NCI-H345 (cell line): ENCODE measurements around the gene NUDT13.
"Not testable (repeated sequence)": the region's sequence is repeated elsewhere in the genome, so short reads cannot be mapped to it uniquely, and the experiment has no call there.

Source experiments
- DNase-seq: peaks from one replicate; lab custom pipeline; 2025; lab: John Stamatoyannopoulos, UW

NUDT13 gene

DNA sequence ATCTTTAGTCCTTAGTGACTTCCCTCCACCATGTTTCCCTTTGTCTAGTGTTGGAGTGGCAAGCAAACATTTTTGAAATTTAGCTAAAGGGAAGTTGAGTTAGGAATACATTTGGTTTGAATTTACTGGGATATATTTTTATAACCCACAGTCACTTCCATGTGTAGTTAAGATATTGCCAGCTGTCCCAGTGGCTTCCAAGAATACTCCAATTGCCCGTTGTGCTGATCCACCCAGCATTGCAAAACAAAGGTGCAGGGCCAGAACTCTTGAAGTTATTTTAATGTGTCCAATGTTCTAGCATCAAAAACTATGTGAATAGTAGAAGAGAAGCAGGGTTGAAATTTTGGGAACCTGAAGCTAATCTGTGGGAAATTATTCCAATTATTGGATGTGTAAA, 11.1 kb upstream of the NUDT13 start:
- no peak for DNase-seq

DNA sequence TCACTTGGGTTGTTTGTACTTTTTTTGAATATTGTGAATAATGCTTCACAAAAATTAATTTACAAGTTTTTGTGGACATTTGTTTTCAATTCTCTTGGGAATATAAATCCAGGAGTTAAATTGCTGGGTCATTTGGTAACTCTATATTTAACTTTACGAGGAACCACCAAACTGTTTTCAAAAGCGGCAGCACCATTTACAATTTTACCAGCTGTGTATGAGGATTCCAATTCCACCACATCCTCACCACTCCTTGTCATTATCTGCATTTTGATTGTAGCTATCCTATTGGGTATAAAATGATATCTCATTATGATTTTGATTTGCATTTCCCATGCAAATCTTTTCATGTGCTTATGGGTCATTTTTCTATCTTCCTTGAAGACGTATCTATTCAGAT, 4.0 kb upstream of the NUDT13 start:
- no peak for DNase-seq

DNA sequence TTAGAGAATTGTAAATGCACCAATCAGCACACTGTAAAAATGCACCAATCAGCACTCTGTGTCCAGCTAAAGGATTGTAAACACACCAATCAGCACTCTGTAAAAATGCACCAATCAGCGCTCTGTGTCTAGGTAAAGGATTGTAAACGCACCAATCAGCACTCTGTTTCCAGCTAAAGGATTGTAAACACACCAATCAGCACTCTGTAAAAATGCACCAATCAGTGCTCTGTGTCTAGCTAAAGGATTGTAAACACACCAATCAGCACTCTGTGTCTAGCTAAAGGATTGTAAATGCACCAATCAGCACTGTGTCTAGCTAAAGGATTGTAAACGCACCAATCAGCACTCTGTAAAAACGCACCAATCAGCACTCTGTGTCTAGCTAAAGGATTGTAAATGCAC, 1.0 kb upstream of the NUDT13 start:
- not testable (repeated sequence) for DNase-seq

DNA sequence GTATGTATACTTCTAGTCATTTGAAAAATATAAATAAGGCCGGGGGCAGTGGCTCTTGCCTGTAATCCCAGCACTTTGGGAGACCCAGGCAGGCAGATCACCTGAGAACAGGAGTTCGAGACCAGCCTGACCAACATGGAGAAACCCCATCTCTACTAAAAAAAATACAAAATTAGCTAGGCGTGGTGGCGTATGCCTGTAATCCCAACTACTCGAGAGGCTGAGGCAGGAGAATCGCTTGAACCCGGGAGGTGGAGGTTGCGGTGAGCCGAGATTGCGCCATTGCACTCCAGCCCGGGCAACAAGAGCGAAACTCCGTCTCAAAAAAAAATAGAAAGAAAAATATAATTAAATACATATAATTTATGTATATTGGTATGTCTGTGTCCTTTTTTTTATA, 1.8 kb downstream of the NUDT13 start:
- not testable (repeated sequence) for DNase-seq

DNA sequence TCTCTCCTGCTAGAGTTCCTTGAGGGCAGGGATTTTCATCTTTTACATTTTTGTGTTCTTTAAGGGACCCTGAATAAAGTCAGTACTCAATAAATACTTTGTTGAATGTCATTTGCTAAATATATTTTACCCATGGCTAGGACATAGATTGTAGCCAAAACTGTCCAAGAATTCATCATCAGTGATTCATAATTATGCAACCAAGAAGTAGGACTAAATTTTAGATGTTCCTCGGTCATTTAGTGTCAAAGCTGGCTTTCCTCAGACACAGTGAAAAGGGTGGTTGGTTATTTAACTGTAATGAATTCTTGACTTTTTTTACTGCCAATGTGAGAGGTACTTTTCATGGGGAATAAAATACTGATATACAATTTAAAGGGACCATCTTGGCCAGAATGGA, 3.3 kb downstream of the NUDT13 start:
- no peak for DNase-seq

- DNase-seq = no peak
These were observed 5.8 kb downstream of the NUDT13 start for GRCh38 chr10:73116017-73116416.

DNA sequence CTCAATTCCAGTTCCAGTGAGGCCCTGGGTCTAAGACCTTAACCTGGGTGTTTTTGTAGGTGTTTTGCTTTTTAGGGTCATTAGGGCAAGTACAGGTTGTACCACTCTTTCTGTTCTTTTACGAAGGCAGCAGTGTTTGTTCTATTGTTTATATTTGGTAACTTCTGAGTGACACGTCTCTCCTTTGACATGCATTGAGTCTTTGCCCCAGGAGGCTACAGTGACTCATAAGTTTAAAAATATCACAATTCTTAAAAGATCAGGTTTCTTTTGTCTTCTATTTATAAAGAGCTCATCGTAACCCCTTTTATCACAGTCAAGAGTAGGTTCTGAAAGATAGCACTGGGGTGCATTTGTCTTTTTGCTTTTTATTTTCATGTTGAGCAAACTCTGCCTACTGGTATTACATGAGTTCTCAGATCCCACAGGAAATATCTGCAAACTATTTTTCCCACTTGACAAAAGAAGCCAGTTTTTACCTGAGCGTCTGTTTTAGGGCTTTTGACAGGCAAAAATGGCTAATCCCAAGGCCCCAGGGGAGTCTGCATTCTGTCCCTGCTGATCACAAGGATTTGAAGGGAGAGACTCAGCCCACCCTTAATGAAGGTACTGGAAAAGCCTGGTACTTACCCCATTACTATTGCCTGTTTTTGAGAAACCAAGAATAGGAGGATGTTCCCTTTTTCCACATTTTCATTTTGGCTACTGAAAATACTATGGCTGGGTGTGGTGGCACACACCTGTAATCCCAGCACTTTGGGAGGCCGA, 7.9 kb downstream of the NUDT13 start:
- peak; percentile 2 for DNase-seq

GRCh38 chr10:73119457-73119856, 9.2 kb downstream of the NUDT13 start:
- no peak for DNase-seq

DNA sequence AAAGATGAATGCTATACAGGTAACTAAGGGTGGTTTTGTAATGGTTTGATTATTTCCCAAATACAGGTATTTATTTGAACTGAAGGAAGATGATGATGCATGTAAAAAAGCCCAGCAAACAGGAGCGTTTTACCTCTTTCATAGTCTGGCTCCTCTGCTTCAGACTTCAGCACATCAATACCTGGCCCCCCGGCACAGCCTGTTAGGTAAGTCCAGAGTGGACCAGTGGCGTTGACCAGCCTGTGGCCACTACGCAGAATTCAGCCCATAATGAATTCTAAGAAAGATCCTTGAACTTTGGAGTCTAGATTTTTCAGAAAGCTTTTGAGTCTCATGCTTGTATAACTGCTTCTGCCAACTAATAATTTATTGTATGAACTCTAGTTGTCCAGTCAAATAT, 9.7 kb downstream of the NUDT13 start:
- no peak for DNase-seq

GRCh38 chr10:73126343-73126742, 16.1 kb downstream of the NUDT13 start:
- DNase-seq = no peak

DNA sequence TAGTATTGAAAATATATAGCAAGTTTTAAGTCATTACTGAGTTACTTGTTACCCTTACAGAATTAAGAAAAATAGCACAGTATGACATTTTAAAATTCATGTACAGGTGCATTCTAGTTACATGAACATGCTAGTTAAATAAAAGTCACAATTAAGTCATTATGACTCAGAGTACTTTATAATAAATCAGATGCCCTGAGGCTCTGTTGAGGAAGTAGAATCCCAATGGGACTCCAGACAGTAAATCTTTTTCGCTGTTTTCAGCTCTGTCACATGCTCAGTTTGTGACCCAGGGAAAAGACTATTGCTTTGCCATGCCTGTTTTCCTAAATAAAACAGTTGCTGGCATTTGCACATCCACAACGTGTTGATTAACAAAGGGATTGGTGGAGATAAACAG, 21.0 kb downstream of the NUDT13 start:
- no peak for DNase-seq

DNA sequence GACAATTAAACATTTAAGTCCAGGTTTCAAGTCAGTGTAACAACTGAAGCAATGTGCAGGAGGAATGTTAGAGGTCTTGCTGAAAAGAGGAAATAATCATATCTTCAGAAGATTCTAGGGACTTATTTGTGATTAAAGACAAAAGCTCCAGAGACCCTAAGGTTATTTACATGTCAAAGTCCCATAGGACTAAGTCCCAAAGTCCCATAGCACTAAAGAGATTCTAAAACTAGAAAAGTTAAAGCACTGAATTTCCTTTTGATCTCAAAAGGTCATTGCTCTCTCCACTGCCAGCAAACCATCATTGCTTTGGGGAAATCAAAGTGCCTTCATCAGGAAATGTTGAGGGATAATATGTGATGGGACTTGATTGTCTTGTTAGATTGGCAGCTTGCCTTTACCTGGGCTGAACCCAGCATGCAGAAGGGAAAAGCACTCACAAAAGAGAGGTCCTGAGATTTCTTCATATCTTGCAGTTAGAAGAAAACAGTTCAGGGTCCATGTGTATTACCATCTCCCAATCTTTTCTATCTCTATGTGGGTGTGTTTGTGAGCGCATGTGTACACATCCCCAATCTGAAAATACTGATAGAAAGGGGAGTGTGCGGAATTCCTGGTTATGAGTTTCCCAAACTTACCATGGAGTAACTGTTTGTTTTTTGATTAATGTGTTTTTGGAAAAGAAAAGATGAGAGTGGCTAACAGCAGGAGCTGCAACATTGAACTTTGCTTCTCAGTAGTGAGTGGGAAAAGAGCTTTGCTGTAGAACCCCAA, 21.8 kb downstream of the NUDT13 start:
- DNase-seq = no peak

DNA sequence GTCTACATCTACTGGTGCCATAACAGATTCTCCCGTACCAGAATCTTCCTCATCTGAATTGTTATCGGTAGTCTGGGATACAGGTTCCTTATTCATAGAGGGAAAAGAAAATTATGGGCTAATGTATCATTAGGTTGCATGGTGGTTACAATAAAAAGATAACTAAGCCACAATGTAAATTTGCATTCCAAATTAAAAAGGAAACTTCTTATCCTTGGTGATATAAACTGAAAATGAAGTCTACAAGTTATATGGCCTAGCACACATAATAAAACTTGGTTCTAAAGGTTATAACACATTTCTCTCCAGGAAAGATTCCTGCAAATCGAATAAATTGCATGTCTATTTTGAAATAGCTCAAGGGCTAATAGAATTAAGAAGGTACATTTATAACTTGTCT, 24.5 kb downstream of the NUDT13 start:
- no peak for DNase-seq

DNA sequence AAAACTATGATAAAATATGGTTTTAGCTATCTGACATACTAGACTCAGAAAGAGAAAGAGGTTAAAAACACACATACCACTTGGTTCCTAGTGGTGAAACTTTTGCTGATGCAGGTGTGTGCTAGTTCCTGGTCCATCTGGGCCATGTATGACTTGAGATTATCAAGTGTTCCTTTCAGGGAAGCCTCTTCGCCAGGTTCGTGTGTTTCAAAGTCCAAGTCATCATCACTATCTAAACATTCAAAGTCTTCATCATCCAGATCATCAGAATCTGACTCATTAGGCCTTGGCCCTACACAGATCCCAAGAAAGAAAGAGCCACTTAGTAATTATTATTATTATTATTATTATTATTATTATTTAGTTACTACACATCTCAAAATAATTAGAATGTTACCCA, 26.4 kb downstream of the NUDT13 start:
- no peak for DNase-seq

GRCh38 chr10:73139251-73139650, 29.0 kb downstream of the NUDT13 start:
- DNase-seq = no peak

- no peak for DNase-seq
These were observed 31.3 kb downstream of the NUDT13 start for GRCh38 chr10:73141603-73142002.

DNA sequence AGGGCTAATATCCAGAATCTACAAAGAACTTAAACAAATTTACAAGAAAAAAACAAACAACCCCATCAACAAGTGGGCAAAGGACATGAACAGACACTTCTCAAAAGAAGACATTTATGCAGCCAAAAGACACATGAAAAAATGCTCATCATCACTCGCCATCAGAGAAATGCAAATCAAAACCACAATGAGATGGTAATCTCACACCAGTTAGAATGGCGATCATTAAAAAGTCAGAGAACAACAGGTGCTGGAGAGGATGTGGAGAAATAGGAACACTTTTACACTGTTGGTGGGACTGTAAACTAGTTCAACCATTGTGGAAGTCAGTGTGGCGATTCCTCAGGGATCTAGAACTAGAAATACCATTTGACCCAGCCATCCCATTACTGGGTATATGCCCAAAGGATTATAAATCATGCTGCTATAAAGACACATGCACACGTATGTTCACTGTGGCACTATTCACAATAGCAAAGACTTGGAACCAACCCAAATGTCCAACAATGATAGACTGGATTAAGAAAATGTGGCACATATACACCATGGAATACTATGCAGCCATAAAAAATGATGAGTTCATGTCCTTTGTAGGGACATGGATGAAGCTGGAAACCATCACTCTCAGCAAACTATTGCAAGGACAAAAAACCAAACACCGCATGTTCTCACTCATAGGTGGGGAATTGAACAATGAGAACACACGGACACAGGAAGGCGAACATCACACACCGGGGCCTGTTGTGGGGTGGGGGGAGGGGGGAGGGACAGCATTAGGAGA, 40.6 kb downstream of the NUDT13 start:
- DNase-seq = not testable (repeated sequence)

DNA sequence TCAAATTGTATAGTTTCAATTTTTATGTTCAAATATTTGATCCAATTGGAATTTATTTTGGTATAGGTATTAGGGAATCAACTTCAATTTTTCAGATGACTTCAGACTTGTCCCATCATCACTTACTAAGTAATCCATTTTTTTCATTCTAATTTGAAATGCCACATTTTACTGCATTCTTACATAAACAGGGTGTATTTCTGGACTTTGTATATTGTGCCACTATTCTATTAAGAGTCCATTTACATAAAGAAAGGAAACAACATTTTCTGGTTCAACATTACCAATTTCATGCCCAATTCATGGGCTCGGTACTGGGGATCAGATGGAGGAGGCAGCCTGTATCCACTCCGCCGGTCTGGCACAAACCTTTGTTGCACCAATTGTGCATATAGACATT, 41.8 kb downstream of the NUDT13 start:
- no peak for DNase-seq

DNA sequence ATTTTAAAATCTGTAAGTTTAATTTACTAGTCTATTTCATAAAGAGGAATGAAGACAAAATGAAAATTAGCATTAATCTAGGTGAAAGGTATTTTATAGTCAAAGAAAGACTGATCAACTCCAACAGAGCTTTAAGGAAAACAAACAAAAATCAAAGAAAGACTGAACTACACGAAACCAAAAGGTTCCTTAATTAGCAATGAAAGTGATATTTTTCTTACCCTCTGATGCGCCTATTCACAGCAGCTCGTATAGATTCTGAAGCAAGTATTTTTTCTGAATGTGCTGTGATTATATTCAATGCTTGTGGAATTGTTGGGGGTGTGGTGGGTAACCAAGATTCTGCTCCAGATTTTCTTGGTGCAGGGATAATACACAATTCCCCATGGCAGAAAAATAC, 45.8 kb downstream of the NUDT13 start:
- DNase-seq = no peak

DNA sequence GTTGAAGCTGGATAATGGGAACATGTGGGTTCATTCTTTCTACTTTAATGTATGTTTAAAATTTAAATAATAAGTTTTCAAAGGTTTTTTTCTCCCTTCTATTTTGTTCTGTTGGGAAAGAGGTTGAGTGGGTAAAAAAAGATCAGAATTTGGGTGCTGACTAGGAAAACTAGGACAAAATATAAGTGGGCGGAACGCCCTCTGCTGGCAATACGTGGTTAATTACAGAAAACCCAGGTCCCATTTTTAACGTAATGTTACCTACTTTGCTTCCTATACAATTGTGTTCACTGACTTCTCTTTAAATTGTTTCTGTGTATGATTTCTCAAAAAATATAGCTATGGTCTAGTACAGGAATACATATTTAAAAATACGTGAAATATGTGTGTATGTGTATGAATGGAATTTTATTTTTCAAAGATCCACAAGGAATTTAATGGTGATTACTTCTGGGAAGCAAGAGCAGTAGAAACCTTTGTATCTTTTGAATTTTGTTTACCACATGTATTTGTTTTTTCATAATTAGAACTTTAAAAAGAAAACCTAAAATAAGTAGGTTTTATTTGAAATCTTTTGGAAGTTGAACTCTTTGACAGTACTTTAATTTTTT, 48.9 kb downstream of the NUDT13 start:
- DNase-seq = peak; percentile 21

DNA sequence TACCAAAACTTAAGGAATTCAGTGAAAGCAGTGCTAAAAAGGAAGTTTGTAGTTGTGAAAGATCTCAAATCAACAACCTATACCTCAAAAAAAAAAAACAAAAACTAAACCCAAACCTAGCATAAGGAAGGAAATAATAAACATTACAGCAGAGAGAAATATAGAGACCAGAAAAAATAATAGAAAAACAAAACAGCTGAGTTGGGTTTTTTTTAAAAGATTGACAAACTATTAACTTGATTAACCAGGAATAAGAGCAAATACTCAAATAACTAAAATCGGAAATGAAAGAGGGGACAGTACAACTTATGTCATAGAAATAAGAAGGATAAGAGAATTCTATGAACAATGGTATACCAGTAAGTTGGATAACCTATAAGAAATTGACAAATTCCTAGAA, 50.8 kb downstream of the NUDT13 start:
- no peak for DNase-seq

GRCh38 chr10:73161662-73162061, 51.4 kb downstream of the NUDT13 start:
- no peak for DNase-seq
